UCSD-AML1 (cell line): Measurements from ENCODE around the gene MBNL3.

Experiments
- DNase-seq: peaks from one replicate; lab custom pipeline; 2025; ENCODE audit not compliant: unreplicated experiment; lab: John Stamatoyannopoulos, UW

Gene MBNL3, protein sequence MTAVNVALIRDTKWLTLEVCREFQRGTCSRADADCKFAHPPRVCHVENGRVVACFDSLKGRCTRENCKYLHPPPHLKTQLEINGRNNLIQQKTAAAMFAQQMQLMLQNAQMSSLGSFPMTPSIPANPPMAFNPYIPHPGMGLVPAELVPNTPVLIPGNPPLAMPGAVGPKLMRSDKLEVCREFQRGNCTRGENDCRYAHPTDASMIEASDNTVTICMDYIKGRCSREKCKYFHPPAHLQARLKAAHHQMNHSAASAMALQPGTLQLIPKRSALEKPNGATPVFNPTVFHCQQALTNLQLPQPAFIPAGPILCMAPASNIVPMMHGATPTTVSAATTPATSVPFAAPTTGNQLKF

DNA sequence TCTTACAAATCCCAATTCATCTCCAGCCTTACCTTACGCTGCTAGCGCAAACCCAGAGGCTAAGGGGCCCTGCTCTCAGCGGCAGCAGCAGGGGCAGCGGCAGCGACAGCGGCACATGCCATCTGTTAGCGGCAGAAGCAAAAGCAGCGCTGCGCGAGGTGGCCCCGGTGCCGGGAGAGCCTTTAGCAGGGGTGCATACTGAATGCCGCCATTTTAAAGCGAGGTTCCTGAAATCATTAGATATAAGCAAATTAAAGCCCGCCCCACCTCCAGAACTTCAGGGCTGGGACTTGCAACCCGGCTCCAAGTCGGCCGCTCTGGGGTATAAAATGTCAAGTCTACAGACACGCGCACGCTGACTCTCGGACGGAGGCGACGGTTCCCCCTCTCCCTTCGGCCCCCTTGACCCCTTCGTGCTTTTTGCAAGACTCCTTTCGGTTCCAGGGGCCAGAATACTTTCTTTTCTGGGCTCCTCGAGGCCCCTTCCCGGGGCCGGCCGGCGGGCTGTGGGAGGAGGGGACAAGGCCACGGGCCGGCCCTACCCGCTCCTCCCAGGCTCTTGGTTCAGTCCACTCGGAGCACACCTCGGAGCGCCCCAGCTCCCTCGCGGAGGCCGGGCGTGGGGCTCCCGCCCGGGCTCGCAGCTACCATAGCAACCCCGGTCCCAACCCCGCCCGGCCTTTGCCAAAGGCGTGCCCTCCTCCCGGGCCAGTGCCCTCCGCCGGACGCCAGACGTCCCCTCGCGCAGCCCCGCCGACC, at the start of gene MBNL3:
Gene MBNL3 (minus strand): TSS at position 220 of the 759 bp plus-strand sequence. CDS start 49,427 bp downstream, outside the sequence.
- DNase-seq: peak; percentile 70

DNA sequence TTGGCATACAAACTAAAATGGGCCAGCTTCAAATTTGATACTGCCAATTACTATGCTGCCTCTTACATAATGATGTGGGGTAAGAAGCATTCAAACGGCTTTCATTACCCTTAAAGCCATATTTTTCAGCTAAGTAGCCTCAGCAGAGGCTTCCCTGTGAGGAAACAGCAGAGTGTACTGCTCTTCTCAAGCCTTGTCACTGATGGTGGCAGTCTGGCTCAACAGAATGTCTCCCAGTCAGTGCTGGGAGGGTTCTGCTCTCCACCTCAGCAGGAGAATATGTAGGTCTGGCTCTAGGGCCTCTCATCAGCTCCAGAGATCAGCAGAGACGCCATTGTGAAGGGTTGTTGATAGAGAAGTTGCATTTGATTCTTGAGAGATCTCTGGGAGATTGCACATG, 44.6 kb upstream of the MBNL3 start:
- DNase-seq: no peak

GRCh38 chrX:132532913-132533312, 44.1 kb upstream of the MBNL3 start:
- no peak for DNase-seq

DNA sequence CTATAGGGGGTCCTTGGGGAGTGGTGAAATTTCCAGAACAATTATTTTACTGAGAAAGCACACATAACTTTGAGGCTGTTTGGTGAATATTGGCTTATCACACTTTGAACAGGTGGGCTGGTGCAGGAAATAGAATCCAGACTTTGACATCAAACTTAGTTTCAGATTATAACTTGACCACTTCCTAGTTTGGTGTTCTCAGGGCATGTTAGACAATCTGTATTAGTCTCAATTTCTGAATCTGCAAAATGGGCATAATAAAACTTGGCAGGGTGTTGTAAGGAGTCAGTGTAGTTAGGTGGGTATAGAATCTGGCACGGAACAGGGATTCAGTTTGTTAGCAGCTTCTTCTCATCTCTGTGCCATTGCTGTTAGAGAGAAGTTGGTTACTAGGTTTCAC, 43.3 kb upstream of the MBNL3 start:
- no peak for DNase-seq

GRCh38 chrX:132520792-132521191, 32.0 kb upstream of the MBNL3 start:
- DNase-seq: no peak

DNA sequence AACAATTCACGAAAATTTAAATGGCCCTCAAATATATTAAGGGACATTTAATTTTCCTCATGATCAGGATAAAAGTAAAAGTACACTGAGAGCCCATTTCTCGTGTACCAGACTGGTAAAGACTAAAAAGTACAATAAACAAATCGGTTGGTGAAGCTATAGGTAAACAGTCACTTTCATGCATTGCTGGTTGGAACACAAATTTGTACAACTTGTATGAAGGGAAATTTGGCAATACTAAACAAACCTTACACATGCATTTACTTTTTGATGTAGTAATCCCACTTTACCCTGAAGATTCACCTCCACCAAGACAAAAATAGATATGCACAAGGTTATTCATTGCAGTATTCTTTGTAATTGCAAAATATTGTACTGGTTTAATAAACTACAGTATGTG, 31.4 kb upstream of the MBNL3 start:
- DNase-seq: no peak

DNA sequence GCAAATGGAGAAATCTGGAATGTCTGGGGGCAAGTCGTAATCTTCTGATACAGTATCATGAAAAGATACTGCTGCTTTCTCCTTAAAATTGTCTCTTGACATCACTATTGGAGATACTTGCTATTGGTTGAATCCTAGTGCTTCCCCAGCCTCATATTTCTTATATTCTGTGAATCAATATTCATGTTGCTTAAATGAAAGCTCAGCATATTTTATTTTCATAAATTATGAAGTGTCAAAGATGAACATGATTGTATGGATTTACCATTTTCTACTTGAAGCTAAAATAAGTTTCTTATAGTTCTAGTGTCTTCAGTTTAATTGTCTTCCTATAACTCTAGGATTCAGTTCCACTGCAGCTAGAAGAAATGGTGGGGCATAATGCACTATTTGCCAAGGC, 29.6 kb upstream of the MBNL3 start:
- no peak for DNase-seq

- no peak for DNase-seq
These were observed 20.0 kb upstream of the MBNL3 start for GRCh38 chrX:132508834-132509233.

DNA sequence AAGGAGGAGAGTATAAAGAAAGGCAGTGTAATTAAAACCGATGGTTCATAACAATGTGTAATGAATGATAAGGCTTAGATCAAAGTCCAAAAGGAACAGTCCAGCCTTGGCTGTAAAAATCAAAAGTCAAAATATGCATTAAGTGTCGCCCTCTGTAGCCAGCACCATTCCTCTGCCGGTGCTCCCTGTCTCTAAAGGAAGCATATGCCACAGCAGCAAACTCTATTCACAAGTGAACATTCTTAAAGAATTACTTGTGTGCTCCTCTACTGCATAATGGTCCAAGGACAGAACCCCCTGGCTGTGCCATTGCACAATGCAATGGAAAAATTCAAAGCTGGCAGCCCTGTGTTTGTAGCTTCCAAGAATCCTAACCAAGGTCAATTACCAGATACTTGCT, 16.3 kb upstream of the MBNL3 start:
- DNase-seq: no peak

DNA sequence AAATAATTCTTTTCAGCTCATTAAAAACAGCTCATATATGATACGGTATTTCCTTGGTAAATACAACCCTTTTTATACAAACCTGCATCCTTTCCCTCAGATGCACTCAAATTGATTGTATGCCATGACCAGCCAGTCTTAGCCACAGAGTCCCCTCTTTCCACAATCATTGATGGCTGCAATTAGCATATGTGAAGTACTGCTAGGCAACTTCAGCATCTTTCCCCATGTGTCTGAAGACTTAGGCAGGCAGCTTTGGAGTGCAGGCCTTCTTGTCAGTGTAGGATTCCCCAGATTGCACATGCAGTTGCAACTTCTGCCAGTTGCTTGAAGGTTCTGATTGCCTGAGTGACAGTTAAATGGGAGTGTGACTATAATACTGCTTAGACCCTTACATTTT, 15.6 kb upstream of the MBNL3 start:
- DNase-seq: no peak

- DNase-seq: no peak
These were observed 12.8 kb upstream of the MBNL3 start for GRCh38 chrX:132501606-132502005.

DNA sequence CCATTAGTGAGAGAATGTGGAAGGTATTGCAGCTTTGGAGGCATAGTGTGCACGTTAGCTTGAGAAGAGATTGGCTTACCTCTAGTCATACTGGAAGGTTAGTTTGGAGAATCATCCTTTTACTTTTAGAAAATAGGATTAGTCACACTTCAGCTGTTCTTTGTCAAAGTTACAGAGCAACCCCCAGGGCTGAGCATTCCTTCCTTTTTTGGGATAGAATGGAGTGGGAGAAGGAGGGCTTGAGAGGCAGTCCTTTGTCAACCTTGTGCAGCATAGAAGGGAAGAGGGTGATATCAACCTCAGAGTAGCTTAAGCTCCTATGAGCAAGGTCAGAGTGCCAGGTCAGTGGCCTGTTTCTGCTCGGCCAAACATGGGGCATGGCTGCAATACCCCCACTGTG, 8.6 kb upstream of the MBNL3 start:
- DNase-seq: no peak

DNA sequence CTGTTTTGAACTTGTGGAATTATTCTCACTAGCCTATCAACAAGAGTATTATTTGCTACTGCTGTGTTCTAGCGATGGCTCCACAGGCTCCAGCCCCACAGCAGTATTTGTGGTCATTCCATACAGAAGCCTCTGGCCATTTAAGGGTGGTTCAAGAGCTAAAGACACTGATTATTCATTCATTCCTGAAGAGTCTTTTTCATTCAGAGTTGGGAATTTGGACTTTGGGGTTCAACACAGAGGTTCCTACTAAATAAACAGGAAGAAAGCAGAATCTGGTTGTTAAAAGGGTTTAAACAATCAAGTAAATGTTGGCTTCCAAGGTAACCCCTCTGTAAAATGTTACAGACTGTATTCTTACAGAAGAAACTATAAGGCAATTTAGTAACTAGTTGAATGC, 4.3 kb upstream of the MBNL3 start:
- DNase-seq: no peak

DNA sequence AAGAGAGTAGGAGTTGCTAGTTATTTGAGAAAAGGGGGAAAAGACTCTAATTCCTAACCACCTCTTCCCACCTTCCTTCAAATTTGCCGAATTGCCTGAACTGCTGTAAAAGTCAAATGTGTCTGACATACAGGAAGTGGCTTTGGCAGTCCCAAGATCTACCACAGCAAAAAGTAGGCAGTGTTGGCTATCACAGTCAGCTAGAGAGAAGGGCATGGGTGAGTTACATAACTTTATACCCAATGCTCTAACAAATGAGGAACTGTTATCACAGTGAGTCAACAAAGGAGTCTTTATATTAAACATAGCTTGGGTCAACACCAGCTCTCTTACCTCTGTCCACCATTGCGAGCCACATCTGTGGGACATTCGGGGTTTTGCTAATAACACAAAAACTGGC, 2.4 kb upstream of the MBNL3 start:
- DNase-seq: no peak

DNA sequence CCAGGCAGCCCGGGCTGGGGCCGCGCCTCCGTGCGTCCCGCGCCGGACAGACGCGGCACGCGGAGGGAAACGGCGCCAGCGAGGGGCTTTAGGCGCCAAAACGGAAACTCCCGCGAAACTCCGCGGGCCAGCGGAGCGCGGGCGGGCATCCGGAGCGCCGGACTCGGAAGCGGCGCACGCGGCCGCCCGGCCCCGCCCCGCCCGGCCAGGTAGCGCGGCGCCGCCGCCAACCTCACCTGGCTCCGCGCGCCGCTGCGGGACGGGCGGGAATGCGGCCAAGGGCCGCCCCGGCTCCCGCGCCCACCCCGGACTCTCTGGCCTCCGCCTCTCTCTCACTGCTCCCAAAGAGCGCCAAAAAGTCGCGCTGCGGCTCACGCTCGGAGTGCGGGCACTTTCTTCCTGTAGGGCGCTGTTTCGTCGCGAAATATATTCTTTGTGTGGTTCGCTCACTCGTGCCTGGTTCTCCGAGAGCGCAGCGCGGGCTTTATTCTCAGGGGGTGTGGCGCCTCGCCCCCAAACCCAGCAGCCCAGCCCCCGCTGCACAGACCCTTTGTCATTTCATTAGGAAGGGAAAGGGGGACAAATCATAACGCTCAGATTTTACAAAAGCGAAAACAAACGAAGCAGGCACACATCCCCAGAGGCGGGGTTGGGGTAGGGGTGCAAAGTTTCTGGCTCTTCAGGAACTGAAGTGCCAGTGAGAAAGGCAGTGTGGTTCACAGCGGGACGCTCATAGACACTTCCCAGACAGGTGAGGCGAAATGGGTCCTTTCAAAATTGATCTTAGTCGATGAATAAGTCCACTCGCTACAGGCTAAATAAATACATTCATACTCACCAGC, 961 bp upstream of the MBNL3 start:
- peak; percentile 40 for DNase-seq

DNA sequence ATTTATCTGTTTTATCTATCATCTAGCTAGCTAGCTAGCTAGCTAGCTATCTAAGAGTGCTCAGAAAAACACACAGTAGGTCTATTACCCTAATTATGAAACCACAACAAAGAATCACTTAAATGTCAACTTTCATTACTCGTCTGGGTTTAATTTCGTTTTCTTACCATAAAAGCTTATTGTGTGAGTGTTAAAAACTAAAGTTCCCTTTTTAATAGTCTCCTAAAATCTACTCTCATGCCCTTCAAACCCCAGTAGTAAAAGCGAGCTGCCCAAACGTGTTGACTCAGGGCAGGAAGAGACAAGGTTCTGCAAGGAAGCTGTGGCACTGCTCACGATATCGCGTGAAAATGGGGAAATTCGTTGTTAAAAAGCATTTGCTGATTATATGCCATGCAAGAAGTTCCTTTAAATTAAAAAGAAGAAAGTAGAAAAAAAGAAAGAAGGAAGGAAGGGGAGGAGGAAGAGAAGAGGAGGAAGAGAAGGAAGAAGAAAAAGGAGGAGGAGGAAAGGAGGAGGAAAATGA, 595 bp downstream of the MBNL3 start:
- DNase-seq: peak; percentile 22

GRCh38 chrX:132486599-132487178, 2.1 kb downstream of the MBNL3 start:
- DNase-seq: no peak

DNA sequence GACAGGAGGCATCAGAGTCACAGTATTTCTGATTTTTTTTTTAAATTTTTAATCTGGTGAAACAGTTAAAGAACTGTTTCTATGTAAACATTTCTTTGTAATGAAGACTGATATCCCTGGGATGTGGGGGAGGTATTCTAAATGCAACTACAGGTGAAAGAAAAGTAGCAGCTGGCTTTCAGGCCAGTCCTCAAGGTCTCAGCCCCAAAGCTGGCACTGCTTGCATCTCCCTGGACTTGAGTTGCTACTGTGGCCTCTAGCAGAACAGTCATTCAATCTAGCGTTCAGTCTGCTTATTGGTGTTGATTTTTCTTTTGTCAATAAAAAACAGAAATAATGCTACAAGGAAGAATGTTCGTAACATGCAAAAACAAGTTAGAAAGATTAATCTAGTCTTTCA, 4.9 kb downstream of the MBNL3 start:
- no peak for DNase-seq

- no peak for DNase-seq
These were observed 5.3 kb downstream of the MBNL3 start for GRCh38 chrX:132483488-132483887.

DNA sequence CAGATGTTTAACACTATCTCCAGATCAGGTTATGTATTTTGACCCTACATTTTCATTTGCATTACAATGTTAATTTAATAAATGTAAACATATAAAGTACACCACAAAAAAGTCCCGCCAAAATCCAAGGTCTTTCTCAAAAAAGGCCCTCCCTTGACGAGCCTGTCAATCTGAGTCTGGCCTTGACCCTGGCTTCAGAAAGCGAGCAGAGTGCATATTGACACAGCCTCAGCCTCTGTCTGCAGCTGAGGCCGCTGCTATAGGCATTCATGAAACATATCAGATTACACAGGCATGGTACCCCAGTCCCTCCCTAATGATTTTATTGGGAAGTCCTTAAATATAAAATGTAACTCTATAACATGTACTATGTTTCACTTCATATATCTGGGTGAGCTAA, 6.2 kb downstream of the MBNL3 start:
- DNase-seq: no peak

GRCh38 chrX:132481449-132481848, 7.4 kb downstream of the MBNL3 start:
- DNase-seq: no peak
